ENCODE results near the gene MYCL.

MYCL gene

GRCh38 chr1:39901714-39902459, at the start of gene MYCL:
Gene MYCL, minus strand, starts transcription at chr1:39901917. Its CDS starts 483 bp downstream, at chr1:39901434.
- peak; percentile 68 for DNase-seq (ENCODE audit: low spot score)

GRCh38 chr1:39949891-39950290, 48.2 kb upstream of the MYCL start:
- no peak for DNase-seq (ENCODE audit: low spot score)

DNA sequence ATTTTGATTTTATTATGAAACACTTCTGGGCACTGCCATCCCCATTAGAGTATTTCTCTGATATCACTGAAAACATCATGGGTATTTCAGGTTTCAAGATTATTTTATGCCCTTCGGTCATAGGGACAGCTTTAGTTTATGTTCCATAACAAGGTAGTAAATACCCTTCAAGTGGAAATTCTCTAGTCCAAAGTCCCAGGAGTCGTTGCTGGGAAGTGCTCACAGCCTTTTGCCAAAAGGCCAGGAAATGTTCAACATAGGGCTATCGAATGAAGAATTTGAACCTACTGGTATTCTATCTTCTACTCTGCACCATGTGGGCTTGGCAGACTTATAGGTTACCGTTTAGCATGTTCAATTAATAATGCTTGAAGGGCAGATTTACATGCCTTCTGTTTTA, 45.5 kb upstream of the MYCL start:
- DNase-seq (ENCODE audit: low spot score) = no peak

DNA sequence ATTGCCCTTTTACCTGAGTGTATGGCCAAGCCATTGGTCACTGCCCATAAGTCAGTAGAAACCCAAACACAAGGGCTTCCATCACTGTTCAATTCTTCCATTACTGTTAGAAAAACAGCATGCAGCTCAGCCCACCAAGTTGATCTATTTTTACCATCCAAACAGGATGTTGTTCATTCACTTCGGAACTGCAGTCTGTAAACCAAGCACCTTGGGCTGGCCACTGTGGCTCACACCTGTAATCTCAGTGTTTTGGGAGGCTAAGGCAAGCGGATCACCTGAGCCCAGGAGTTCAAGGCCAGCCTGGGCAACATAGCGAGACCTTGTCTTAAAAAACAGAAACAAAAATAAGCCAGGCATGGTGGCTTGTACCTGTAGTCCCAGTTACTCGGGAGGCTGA, 44.5 kb upstream of the MYCL start:
- no peak for DNase-seq (ENCODE audit: low spot score)

- no peak for DNase-seq (ENCODE audit: low spot score)
Observed at GRCh38 chr1:39944410-39945112, 42.8 kb upstream of the MYCL start.

GRCh38 chr1:39943471-39944290, 42.0 kb upstream of the MYCL start:
- no peak for DNase-seq (ENCODE audit: low spot score)

DNA sequence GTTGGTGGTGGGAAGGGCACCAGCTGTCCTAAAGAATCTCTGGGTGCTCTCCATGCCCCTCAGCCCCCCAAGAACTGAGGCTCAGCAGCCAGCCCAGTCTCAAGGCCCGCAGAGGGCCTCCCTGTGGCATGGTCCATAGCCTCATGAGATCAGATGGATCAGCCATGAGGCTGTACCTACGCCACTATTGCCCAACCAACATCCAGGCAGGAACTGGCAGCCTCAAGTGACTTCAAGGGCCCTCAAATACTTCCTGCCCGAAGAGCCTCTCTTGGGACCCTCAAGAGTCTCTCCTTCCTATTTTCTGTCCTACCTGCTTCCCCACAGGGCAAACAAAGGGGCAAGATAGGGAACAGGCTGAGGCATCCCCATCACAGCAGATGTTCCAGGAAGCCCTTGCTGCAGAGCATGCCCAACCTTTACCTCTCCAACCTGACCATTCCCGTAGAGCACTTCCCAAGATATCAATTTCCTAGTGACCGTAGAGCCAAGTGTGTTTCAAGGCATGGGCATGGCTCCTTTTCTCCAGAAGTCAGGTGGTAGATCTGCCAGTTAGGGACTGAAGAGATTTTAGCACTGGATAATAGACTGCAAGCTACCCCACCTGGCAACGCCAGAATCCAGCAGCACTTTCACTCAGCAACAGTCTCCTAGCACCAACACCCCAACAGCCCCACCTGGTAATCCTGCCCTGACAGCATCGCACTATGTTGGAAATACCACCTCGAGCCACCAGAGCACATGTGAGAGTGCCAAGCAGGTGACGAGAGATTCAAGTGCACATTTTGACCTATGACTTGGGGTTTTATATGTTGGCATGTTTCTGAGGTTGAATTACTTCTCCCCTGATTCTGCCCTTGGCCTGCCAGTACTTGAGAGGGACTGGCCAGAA, 39.5 kb upstream of the MYCL start:
- DNase-seq (ENCODE audit: low spot score) = no peak

GRCh38 chr1:39940253-39940652, 38.5 kb upstream of the MYCL start:
- DNase-seq (ENCODE audit: low spot score) = no peak

DNA sequence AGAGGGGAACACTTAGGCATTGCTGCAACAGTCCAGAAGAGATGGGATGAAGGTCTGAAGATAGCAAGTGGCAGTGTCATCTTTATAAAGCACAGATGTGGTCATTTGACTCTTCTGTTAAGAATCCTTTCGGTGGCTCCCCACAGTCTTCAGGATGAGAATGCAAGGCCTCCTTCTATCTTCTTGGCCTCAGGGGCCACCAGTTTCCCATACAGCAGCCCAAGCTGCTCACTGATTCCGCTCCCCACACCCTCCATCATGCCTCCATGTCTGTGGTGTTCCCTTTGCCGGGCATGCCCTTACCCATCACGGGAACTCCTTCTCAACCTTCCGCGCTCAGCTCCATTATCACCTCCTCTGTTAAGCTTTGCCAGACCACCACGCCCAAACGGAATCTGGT, 37.1 kb upstream of the MYCL start:
- no peak for DNase-seq (ENCODE audit: low spot score)

GRCh38 chr1:39936724-39937491, 35.2 kb upstream of the MYCL start:
- DNase-seq (ENCODE audit: low spot score) = no peak

DNA sequence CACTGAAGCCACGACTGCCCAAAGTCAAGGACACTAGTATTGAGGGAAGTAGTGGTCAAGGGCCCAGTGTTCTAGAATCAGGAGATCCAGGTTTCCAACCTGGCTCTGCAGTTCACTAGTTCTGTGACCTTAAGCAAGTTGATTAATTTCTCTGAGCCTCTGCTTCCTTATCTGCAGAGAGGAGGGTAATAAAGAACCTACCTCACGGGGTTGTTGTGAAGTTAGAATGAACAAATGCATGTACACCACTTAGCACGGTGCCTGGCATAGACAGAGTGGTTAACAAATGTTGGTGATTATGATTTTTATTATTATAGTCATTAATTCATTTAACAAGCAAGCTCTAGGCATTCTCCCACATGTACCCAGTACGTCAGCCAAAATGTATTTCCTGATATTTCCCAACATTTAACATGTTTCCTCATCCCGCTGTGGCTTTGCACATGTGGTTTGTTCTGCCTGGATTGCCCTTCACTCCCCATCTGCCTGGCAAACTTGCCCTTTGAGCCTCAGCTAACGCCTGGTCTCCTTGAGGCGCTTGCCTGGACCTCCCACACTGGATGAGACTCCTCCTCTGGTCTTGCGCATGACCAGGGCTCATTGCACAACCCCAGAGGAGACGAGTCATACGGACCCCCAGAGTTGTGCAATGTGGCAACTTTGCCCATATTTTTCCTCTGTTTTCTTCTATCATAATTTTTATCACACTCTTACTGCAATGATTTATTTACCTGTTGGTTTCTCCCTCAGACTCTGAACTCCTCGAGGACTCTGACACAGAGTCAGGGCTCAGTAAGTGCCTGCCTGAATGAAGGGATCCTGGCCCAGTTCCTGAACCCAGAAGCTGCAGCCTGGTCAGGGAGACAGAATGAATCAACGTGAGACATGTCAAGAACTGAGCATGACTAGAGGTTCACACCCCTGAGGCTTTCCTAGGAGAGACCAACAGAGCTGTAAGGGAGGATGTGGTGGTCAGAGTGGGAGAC, 32.5 kb upstream of the MYCL start:
- no peak for DNase-seq (ENCODE audit: low spot score)

GRCh38 chr1:39928809-39929587, 27.3 kb upstream of the MYCL start:
- no peak for DNase-seq (ENCODE audit: low spot score)

- DNase-seq (ENCODE audit: low spot score) = no peak
Observed at GRCh38 chr1:39927538-39927937, 25.8 kb upstream of the MYCL start.

DNA sequence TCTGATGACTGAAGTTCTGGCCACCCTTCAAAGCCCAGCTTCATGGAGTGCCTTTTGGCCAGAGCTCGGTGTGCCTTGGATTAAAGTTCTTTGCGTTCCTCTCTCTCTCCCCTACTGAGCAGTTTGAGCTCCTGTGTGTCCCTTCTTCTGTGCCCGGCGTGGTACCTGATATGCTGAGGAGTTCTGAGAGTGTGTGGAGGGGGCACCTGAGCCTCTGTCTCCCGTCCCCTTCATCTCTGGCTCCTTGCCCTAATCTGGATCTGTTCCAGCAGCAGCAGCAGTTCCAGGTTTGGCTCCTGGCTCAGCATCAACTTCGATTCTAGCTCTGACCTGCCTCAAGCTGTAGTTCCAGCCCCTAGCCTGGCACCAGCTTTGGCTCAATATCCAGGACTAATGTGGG, 25.1 kb upstream of the MYCL start:
- no peak for DNase-seq (ENCODE audit: low spot score)

DNA sequence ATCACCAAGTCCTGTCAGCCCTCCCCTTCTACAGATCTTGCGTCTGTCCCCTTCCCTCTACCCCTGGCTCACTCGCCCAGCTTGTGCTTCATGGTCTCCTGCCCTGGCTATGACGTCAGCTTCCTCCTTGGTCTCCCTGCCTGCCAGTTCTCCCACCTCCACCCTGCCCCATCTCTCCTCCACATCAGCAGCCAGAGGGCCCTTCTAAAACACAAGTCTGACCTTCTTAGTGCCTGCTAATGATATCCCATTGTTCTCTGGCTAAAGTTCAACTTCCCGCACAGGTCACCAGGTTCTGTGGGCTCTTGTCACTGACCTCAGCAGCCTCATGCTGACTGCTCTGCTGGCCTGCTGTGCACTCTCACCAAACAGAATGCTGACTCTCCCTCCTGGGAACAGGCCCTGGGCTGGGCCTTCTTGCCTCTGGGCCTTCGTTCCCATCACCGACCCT, 24.7 kb upstream of the MYCL start:
- no peak for DNase-seq (ENCODE audit: low spot score)

DNA sequence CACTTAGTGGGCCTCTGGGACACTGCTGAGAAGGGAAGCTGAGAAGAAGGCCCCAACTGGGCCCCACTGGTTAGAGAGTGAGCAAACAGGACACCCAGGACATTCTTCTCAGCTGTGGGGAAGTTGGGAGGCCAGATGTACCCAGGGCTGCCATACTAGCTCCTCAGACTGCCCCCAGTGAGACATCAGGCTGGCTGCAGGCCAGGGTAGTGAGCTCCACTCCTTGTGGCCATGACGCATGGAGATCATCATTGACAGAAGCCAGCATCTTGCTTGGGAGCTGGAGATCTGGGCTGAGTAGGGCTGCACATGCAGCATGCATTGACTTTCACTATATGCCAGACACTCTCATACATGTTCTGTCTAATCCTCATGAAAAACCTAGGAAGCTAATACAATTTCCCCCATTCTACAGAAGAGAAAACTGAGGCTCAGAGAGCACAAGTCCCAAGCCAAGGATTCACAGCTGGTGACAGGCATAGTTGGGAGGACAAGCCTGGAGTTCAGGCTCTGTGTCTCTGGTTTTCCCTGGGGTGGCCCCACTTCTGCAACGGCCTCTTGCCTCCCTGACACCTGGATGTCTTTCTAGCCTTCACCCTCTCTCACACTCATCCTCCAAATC, 24.1 kb upstream of the MYCL start:
- no peak for DNase-seq (ENCODE audit: low spot score)

DNA sequence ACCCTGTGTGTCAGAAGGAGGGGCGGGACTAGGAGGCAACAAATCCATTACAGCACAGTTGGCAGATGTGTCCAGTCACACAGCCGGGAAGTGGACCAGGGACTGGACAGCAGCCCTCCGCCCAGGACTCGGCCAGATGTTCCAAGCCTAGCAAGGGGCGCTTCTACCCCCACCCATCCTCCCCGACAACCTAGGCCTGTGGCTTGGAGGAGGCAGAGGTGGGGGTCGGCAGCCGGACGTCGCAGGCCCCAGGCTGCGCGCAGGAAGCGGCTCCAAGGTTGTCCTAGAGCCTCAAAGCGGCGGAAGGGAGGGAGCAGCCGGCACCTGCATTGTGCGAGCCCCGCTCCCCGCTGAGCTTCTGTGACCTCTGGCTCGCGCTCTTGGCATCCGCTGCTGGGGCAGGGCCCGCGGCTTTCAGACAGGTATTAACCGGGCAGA, 20.6 kb upstream of the MYCL start:
- DNase-seq (ENCODE audit: low spot score) = no peak

DNA sequence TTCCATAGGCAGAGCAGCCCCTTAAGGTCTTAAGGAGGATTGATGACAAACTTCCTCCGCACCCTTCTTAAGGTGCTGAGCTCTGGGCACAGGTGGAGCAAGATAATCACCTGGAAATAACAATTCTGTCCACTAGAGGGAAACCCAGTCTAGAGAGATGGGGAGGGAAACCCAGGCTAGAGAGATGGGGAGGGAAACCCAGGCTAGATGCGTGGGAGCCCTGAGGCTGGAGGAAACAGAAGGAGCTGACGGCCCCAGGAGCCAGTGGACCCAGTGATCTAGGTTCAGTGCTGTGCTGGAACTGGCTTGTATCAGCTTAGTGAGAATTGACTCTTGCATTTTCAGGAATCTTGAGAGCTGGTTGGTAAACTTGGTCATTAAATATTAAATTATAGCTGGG, 17.8 kb upstream of the MYCL start:
- DNase-seq (ENCODE audit: low spot score) = peak; percentile 67
